HEK293 (cell line): ENCODE measurements around the gene TRPM2.

Experiments
- CTCF ChIA-PET: fragments of 350-600 bp; formaldehyde crosslinking; extraction: SDS; loops from one replicate; lab custom pipeline; 2021; ENCODE audit warnings: antibody characterized with exemption; lab: Yijun Ruan, JAX
- POLR2A ChIA-PET: fragments of 300-600 bp; formaldehyde crosslinking; extraction: SDS; loops from one replicate; lab custom pipeline; 2020; ENCODE audit warnings: antibody characterized with exemption, inconsistent platforms; lab: Yijun Ruan, JAX
- H3K27ac ChIP-seq: fragments of 200-500 bp; sonication (Bioruptor generic); 2 replicates; pipeline ENCODE4 v1.5.1; 2014; ENCODE audit warnings: low read depth, low read length, control low read depth, inconsistent platforms; ENCODE audit errors: extremely low read depth
- H3K36me3 ChIP-seq, 2 experiments: fragments of 200-500 bp in 1 of 2; sonication (Bioruptor generic) in 1 of 2; 1 replicate in 1 of 2; 2 replicates in 1 of 2; pipeline ENCODE4 v1.5.1; 2014 to 2017; ENCODE audit warnings: inconsistent platforms in 2 of 2, low read length in 2 of 2; ENCODE audit not compliant: control insufficient read depth in 2 of 2, insufficient read depth in 1 of 2
- H3K4me1 ChIP-seq: fragments of 200-500 bp; sonication (Bioruptor generic); 2 replicates; pipeline ENCODE4 v1.5.1; 2014; ENCODE audit warnings: mild to moderate bottlenecking, low read length, inconsistent platforms; ENCODE audit not compliant: control insufficient read depth, insufficient read depth
- H3K4me3 ChIP-seq: 2 replicates; pipeline ENCODE4 v1.5.1; 2011; ENCODE audit warnings: low read depth, mild to moderate bottlenecking, control low read depth, low read length, moderate library complexity
- H3K9me3 ChIP-seq: fragments of 200-500 bp; sonication (Bioruptor generic); 2 replicates; pipeline ENCODE4 v1.5.1; 2014; ENCODE audit warnings: low read depth, low read length, inconsistent platforms; ENCODE audit not compliant: control insufficient read depth, insufficient read depth
- KLF8 ChIP-seq: fragments of 450-650 bp; formaldehyde crosslinking; IDR thresholded peaks from 2 replicates; pipeline ENCODE4 v1.5.1; 2016; ENCODE audit warnings: missing biosample characterization, missing genetic modification characterization
- OSR2 ChIP-seq: fragments of 450-650 bp; formaldehyde crosslinking; IDR thresholded peaks from 2 replicates; pipeline ENCODE4 v1.5.1; 2016; ENCODE audit warnings: missing biosample characterization, missing genetic modification characterization
- ZBTB1 ChIP-seq: fragments of 450-650 bp; formaldehyde crosslinking; IDR thresholded peaks from 2 replicates; pipeline ENCODE4 v1.5.1; 2016; ENCODE audit warnings: missing biosample characterization, missing genetic modification characterization
- ZBTB26 ChIP-seq: fragments of 450-650 bp; formaldehyde crosslinking; optimal IDR thresholded peaks from 2 replicates; pipeline ENCODE3; 2016; ENCODE audit warnings: missing biosample characterization, mild to moderate bottlenecking, missing genetic modification characterization
- ZBTB48 ChIP-seq: fragments of 450-650 bp; formaldehyde crosslinking; IDR thresholded peaks from 2 replicates; pipeline ENCODE4 v1.5.1; 2016; ENCODE audit warnings: missing biosample characterization, missing genetic modification characterization
- ZEB2 ChIP-seq: fragments of 450-650 bp; formaldehyde crosslinking; IDR thresholded peaks from 2 replicates; pipeline ENCODE4 v1.5.1; 2016; ENCODE audit warnings: missing biosample characterization, missing genetic modification characterization
- ZNF10 ChIP-seq: fragments of 450-650 bp; formaldehyde crosslinking; IDR thresholded peaks from 2 replicates; pipeline ENCODE4 v1.5.1; 2017; ENCODE audit warnings: missing biosample characterization, missing genetic modification characterization
- ZNF175 ChIP-seq: fragments of 450-650 bp; formaldehyde crosslinking; IDR thresholded peaks from 2 replicates; pipeline ENCODE4 v1.5.1; 2016; ENCODE audit warnings: missing biosample characterization, missing genetic modification characterization
- ZNF394 ChIP-seq: fragments of 450-650 bp; formaldehyde crosslinking; IDR thresholded peaks from 2 replicates; pipeline ENCODE4 v1.5.1; 2016; ENCODE audit warnings: missing biosample characterization, missing genetic modification characterization, mild to moderate bottlenecking, moderate library complexity, borderline replicate concordance
- ZNF398 ChIP-seq: fragments of 450-650 bp; formaldehyde crosslinking; IDR thresholded peaks from 2 replicates; pipeline ENCODE4 v1.5.1; 2017; ENCODE audit warnings: missing biosample characterization, missing genetic modification characterization
- ZNF513 ChIP-seq: fragments of 450-650 bp; IDR thresholded peaks from 2 replicates; pipeline ENCODE4 v1.5.1; 2018; ENCODE audit warnings: missing biosample characterization, missing genetic modification characterization
- ZNF571 ChIP-seq: fragments of 450-650 bp; formaldehyde crosslinking; IDR thresholded peaks from 2 replicates; pipeline ENCODE4 v1.5.0; 2017; ENCODE audit warnings: missing biosample characterization, missing genetic modification characterization
- ZNF596 ChIP-seq: fragments of 450-650 bp; IDR thresholded peaks from 2 replicates; pipeline ENCODE4 v1.5.0; 2018; ENCODE audit warnings: missing biosample characterization, mild to moderate bottlenecking, missing genetic modification characterization, moderate library complexity
- ZNF645 ChIP-seq: fragments of 450-650 bp; formaldehyde crosslinking; IDR thresholded peaks from 2 replicates; pipeline ENCODE4; 2016; ENCODE audit warnings: missing biosample characterization, missing genetic modification characterization
- ZNF777 ChIP-seq: fragments of 450-650 bp; formaldehyde crosslinking; IDR thresholded peaks from 2 replicates; pipeline ENCODE4 v1.5.1; 2017; ENCODE audit warnings: missing biosample characterization, missing genetic modification characterization, borderline replicate concordance

The TRPM2 gene

GRCh38 chr21:44370786-44371410 lies 17.5 kb downstream of the TRPM2 start:
- H3K4me1 ChIP-seq: no peaks in the 10 kb centered on the region
- H3K9me3 ChIP-seq: no peaks in the 10 kb centered on the region
- no peak overlapping the region for H3K4me3 ChIP-seq
- ChIA-PET CTCF (no interaction called here), POLR2A (no interaction called here)
- TF ChIP-seq ZNF645 (tag by site-specific recombination) (no peak), ZBTB26 (tag by site-specific recombination) (peak; percentile 3)
- H3K27ac ChIP-seq: no peak overlapping the region
- H3K36me3 ChIP-seq: no peaks in the 10 kb centered on the region

- ChIA-PET POLR2A (no interaction called here), CTCF (interaction anchor here (1.4 kb wide), 1 partner anchor 30 kb away, joined by 3 read pairs; no protein-coding TSS in a partner anchor)
- no peaks in the 10 kb centered on the region for H3K36me3 ChIP-seq
- TF ChIP-seq ZEB2 (tag by site-specific recombination) (no peak), ZNF398 (tag by site-specific recombination) (no peak), ZNF596 (tag by site-specific recombination) (no peak), ZBTB26 (tag by site-specific recombination) (no peak), OSR2 (tag by site-specific recombination) (no peak), ZBTB48 (tag by site-specific recombination) (no peak), ZNF777 (no peak), ZNF394 (tag by site-specific recombination) (no peak)
- H3K9me3 ChIP-seq: no peaks in the 10 kb centered on the region
- H3K27ac ChIP-seq: no peak overlapping the region
- no peaks in the 10 kb centered on the region for H3K4me1 ChIP-seq
- no peak overlapping the region for H3K4me3 ChIP-seq
These were observed 18.2 kb downstream of the TRPM2 start for GRCh38 chr21:44371596-44371995.

- no peaks in the 10 kb centered on the region for H3K36me3 ChIP-seq
- H3K4me3 ChIP-seq: no peak overlapping the region
- ChIA-PET POLR2A (no interaction called here), CTCF (interaction anchor here (1.2 to 1.4 kb wide), 2 partner anchors 21 to 31 kb away, joined by 3 to 5 read pairs; no protein-coding TSS in a partner anchor)
- no peaks in the 10 kb centered on the region for H3K4me1 ChIP-seq
- no peak overlapping the region for H3K27ac ChIP-seq
- no peaks in the 10 kb centered on the region for H3K9me3 ChIP-seq
- no peak for TF ChIP-seq ZBTB1 (tag by site-specific recombination)
- no peak for TF ChIP-seq ZNF513
- TF ChIP-seq ZNF175 (tag by site-specific recombination): no peak
- TF ChIP-seq KLF8 (tag by site-specific recombination): no peak
- TF ChIP-seq ZNF571 (tag by site-specific recombination): no peak
- TF ChIP-seq ZNF10 (tag by site-specific recombination): no peak
- TF ChIP-seq, all 188 proteins: peak for 0
These were observed 19.2 kb downstream of the TRPM2 start for GRCh38 chr21:44372616-44373015.
